PFSK-1 (cell line): ENCODE results near the gene MAML2.

Experiments
- TAF1 ChIP-seq: IDR thresholded peaks from 2 replicates; pipeline ENCODE4 v1.6.1; 2012; ENCODE audit warnings: low read length, control low read depth, borderline replicate concordance; ENCODE audit not compliant: insufficient read depth
- TF ChIP-seq, protein P1 (sequence below), 2 experiments: IDR thresholded peaks; 2 replicates each; pipeline versions ENCODE4 v1.6.1 to v1.8.0; 2011 to 2012; ENCODE audit warnings: low read depth in 2 of 2, low read length in 2 of 2, control low read depth in 1 of 2, inconsistent platforms in 1 of 2, mild to moderate bottlenecking in 1 of 2, moderate library complexity in 1 of 2; ENCODE audit not compliant: insufficient read depth in 1 of 2

GRCh38 chr11:96173422-96173821 is 169.6 kb downstream of the MAML2 start:
- TF ChIP-seq, protein P1, sequence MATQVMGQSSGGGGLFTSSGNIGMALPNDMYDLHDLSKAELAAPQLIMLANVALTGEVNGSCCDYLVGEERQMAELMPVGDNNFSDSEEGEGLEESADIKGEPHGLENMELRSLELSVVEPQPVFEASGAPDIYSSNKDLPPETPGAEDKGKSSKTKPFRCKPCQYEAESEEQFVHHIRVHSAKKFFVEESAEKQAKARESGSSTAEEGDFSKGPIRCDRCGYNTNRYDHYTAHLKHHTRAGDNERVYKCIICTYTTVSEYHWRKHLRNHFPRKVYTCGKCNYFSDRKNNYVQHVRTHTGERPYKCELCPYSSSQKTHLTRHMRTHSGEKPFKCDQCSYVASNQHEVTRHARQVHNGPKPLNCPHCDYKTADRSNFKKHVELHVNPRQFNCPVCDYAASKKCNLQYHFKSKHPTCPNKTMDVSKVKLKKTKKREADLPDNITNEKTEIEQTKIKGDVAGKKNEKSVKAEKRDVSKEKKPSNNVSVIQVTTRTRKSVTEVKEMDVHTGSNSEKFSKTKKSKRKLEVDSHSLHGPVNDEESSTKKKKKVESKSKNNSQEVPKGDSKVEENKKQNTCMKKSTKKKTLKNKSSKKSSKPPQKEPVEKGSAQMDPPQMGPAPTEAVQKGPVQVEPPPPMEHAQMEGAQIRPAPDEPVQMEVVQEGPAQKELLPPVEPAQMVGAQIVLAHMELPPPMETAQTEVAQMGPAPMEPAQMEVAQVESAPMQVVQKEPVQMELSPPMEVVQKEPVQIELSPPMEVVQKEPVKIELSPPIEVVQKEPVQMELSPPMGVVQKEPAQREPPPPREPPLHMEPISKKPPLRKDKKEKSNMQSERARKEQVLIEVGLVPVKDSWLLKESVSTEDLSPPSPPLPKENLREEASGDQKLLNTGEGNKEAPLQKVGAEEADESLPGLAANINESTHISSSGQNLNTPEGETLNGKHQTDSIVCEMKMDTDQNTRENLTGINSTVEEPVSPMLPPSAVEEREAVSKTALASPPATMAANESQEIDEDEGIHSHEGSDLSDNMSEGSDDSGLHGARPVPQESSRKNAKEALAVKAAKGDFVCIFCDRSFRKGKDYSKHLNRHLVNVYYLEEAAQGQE (IDR thresholded peaks at IDR 0.05; ENCODE audit: insufficient read depth in 1 of 2, low read depth in 2 of 2, low read length in 2 of 2) = no peak
- no peak for TF ChIP-seq TAF1
